Smooth muscle cell of the umbilical artery (primary cell): ENCODE data around the gene DIMT1. TPM values are rescaled to one million over a fixed set of nuclear protein-coding genes. Genes with fewer than 3 reads are reported as not detected.

Experiments
- total RNA-seq: library from RNA; depleted of rRNA; stranded (reverse); fragments of >200 nt; gene quantifications from 2 replicates; pipeline ENCODE4 v1.2.3, GENCODE V29; 2014

Gene DIMT1
- 42.8 and 43.1 TPM in 2 replicates for total RNA-seq

DNA sequence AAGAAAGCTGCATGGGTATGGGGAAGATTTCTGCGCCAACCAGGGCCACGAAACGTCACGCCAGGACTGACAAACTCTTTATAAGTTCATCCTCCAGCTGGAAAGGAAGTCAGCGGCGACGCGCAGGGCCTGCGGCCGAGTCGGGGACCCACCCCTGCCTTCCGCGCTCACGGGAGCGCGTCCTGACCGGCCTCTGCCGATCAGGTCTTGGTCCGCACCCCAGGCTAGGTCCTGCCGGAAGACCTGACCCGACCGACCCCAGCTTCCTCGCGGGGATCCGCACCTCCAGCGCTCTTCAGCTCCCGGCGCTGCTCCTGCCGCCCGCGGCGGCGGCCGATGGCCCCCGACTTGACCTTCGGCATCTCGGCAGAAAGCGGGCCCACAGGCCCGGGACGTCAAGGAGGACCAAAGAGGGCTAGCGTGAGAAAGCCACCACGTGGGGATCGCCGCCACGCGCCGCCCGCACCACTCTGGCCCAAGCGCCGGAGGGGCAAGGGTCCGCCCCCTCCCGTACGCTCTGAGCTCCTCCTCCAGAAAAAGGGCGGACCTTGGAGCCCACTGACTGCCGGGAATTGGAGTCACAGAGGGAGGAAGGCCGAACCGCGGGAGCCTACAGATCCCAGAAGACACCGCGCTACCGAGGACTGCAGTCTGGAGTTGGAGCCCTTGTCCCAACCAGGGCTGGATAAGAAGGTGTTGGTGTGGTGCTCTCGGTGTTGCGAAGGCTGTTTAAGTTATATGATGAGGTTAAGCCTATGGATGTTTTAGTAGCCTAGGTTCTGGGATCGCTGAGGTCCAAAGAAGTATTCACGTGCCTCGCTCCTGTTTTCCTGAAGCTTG is at the start of gene DIMT1:
Gene DIMT1 (minus strand): TSS at position 495 of the 840 bp plus-strand sequence. CDS start 133 bp downstream, at position 362.

DNA sequence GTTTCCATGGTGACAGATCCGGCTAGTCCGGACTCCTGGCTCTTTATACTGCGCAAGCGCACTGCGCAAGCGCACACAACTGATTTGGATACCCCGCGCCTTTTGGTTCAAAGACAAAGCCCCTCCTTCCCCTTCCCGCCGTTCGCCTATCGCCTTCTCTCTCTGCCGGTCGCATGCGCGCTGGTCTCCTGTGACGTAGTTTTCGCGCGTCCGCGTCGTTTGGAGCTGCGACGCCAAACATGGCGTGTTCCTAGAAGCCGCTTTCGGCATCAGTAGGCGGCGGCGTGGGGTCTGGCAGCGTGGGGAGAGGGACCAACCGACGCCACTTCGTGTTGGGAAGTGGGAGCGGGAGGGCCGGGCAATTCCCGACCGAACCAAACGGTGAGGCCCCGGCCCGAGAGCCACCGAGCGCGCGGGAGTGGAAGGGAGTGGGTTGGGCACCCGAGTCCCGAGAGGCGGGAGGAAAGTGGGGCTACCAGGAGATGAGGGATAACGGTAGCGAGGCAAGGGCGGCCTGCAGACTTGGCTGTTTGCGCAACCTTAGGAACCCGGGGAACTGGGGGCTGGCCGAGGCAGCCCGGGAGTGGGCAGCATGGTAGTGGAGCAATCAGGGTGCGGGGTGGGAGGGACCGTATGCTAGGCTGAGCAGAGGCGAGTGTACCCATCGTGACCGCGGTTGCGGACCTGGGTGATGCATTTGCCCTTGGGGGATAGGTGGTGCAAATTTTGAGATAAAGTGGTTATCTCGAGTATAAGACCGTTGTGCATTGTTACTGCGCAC is 9.0 kb upstream of the DIMT1 start, which contains the start of gene IPO11:
Gene IPO11 (plus strand): TSS at position 215 of the 781 bp plus-strand sequence. CDS start 24,517 bp downstream, outside the sequence.

Other genes with a start within 250 kb of the DIMT1 start
- 82.5 and 125 TPM in 2 replicates for gene KIF2A, start 97.7 kb downstream of the DIMT1 start, total RNA-seq
- 29.4 and 41.4 TPM in 2 replicates for gene IPO11, start 8.9 kb upstream of the DIMT1 start, total RNA-seq
- gene LRRC70, start 174.9 kb upstream of the DIMT1 start, total RNA-seq: 0.83 and 1.2 TPM in 2 replicates